GM06990 (cell line): Measurements from ENCODE around the gene MYO7A.

Source experiments
- DNase-seq: peaks from one replicate; pipeline ENCODE4 v3.0.0-alpha.2; 2011; ENCODE audit not compliant: insufficient read length; ENCODE audit errors: extremely low read depth
- H3K27me3 ChIP-seq: replicated peaks from 2 replicates; pipeline ENCODE4 v1.6.0; 2011; ENCODE audit warnings: low read length; ENCODE audit not compliant: control insufficient read depth, insufficient read depth
- H3K36me3 ChIP-seq: 2 replicates; pipeline ENCODE4 v1.5.1; 2011; ENCODE audit warnings: low read length; ENCODE audit not compliant: control insufficient read depth, insufficient read depth
- H3K4me3 ChIP-seq: replicated peaks from 2 replicates; pipeline ENCODE4 v1.5.1; 2011; ENCODE audit warnings: low read depth, mild to moderate bottlenecking, control low read depth, low read length
- CTCF ChIP-seq: IDR thresholded peaks from 2 replicates; pipeline ENCODE4 v1.5.1; 2011; ENCODE audit warnings: low read length, control low read depth, mild to moderate bottlenecking, inconsistent platforms; ENCODE audit not compliant: insufficient read depth, poor library complexity, severe bottlenecking

The MYO7A gene

GRCh38 chr11:77213029-77213579 lies 85.1 kb downstream of the MYO7A start:
- DNase-seq = no peak
- Histone ChIP-seq H3K27me3 (no peaks in the 10 kb centered on the region), H3K36me3 (no peaks in the 10 kb centered on the region), H3K4me3 (no peak overlapping the region)
- TF ChIP-seq CTCF = no peak

GRCh38 chr11:77213589-77214428 lies 85.8 kb downstream of the MYO7A start:
- Histone ChIP-seq H3K27me3 (no peaks in the 10 kb centered on the region), H3K36me3 (no peaks in the 10 kb centered on the region), H3K4me3 (no peak overlapping the region)
- DNase-seq = no peak
- TF ChIP-seq CTCF = no peak

- no peak for DNase-seq
- Histone ChIP-seq H3K4me3 (no peak overlapping the region), H3K27me3 (no peaks in the 10 kb centered on the region), H3K36me3 (no peaks in the 10 kb centered on the region)
- TF ChIP-seq CTCF = no peak
These were observed 86.5 kb downstream of the MYO7A start for GRCh38 chr11:77214557-77214956.

GRCh38 chr11:77215106-77215505 lies 87.1 kb downstream of the MYO7A start:
- H3K36me3 ChIP-seq = no peaks in the 10 kb centered on the region
- H3K27me3 ChIP-seq = no peaks in the 10 kb centered on the region
- no peak overlapping the region for H3K4me3 ChIP-seq
- TF ChIP-seq CTCF = no peak
- DNase-seq = no peak

GRCh38 chr11:77217156-77217555 lies 89.1 kb downstream of the MYO7A start:
- no peaks in the 10 kb centered on the region for H3K36me3 ChIP-seq
- H3K4me3 ChIP-seq = no peak overlapping the region
- no peak for DNase-seq
- no peak for TF ChIP-seq CTCF
- H3K27me3 ChIP-seq = no peaks in the 10 kb centered on the region
